ENCODE results near the gene TTLL11.

DNA sequence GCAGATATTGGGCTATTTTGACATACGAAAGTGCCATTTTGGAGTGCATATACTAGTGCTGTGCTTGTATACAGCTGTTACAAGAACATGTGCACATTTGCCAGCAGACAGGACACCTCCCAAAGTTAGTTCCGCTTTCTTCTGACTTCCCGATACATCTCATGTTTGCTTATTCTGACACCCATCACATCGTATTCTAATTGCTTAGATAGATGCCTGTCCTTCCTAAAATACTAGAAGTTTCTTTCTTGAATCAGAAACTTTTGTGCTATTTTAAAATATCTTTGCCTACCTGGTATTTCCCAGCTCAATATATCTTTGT lies 177.8 kb downstream of the TTLL11 start:
- TF ChIP-seq, protein P1, sequence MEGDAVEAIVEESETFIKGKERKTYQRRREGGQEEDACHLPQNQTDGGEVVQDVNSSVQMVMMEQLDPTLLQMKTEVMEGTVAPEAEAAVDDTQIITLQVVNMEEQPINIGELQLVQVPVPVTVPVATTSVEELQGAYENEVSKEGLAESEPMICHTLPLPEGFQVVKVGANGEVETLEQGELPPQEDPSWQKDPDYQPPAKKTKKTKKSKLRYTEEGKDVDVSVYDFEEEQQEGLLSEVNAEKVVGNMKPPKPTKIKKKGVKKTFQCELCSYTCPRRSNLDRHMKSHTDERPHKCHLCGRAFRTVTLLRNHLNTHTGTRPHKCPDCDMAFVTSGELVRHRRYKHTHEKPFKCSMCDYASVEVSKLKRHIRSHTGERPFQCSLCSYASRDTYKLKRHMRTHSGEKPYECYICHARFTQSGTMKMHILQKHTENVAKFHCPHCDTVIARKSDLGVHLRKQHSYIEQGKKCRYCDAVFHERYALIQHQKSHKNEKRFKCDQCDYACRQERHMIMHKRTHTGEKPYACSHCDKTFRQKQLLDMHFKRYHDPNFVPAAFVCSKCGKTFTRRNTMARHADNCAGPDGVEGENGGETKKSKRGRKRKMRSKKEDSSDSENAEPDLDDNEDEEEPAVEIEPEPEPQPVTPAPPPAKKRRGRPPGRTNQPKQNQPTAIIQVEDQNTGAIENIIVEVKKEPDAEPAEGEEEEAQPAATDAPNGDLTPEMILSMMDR (IDR thresholded peaks at IDR 0.05): no peak
- TF ChIP-seq POLR2A (IDR thresholded peaks at IDR 0.05) (no peak), EP300 (IDR thresholded peaks at IDR 0.05; ENCODE audit: low read depth) (no peak)

Measured in transverse colon (tissue), 3 donors.